Breast epithelium (tissue), 4 donors: ENCODE results near the gene SAXO2. TPM values are rescaled to one million over a fixed set of nuclear protein-coding genes. Genes with fewer than 3 reads are reported as not detected.
"Not testable (repeated sequence)": the region's sequence is repeated elsewhere in the genome, so short reads cannot be mapped to it uniquely, and the experiment has no call there.

Experiments used
- DNase-seq, 2 donors: peaks; one replicate each; pipeline ENCODE4 v3.0.0-alpha.2; 2019; ENCODE audit warnings: low spot score in 2 of 2
- H3K27ac ChIP-seq, 2 donors: fragments of 200-600 bp; sonication (generic) in 1 of 2; one replicate each; pipeline ENCODE4 v1.5.1; 2016 to 2019; ENCODE audit warnings: mild to moderate bottlenecking in 1 of 2
- H3K27me3 ChIP-seq, 2 donors: fragments of 200-600 bp; sonication (generic) in 1 of 2; one replicate each; pipeline versions ENCODE4 v1.5.1 to v1.6.0; 2017 to 2019; ENCODE audit warnings: control low read depth in 1 of 2, mild to moderate bottlenecking in 1 of 2
- H3K36me3 ChIP-seq: fragments of 200-600 bp; one replicate; pipeline ENCODE4 v1.5.1; 2019
- H3K4me1 ChIP-seq, 2 donors: fragments of 200-600 bp; sonication (generic); one replicate each; pipeline ENCODE4 v1.5.1; 2016 to 2019; ENCODE audit warnings: control low read depth in 1 of 2
- H3K4me3 ChIP-seq, 3 donors: fragments of 200-600 bp; sonication (generic); 1 replicate in 2 of 3; 2 replicates in 1 of 3; pipeline ENCODE4 v1.5.1; 2016 to 2019; ENCODE audit warnings: mild to moderate bottlenecking in 3 of 3, moderate library complexity in 2 of 3
- H3K9me3 ChIP-seq, 2 donors: fragments of 200-600 bp; sonication (generic) in 1 of 2; one replicate each; pipeline ENCODE4 v1.5.1; 2016 to 2019; ENCODE audit warnings: control low read depth in 1 of 2
- intact Hi-C: fragments of 100-400 bp; cut with DNase I; formaldehyde crosslinking; loops from one replicate; pipeline ENCODE4 v1.15.1; 2023; ENCODE audit warnings: low total_unique reads
- total RNA-seq, 3 donors: library from RNA; depleted of rRNA; stranded (reverse); fragments of >200 nt; gene quantifications; one replicate each; pipeline ENCODE4 v1.1.0, GENCODE V29; 2016

The SAXO2 gene
- total RNA-seq, 3 donors from 2014 or later: 1.1 to 2.8 (median 2.3) TPM

DNA sequence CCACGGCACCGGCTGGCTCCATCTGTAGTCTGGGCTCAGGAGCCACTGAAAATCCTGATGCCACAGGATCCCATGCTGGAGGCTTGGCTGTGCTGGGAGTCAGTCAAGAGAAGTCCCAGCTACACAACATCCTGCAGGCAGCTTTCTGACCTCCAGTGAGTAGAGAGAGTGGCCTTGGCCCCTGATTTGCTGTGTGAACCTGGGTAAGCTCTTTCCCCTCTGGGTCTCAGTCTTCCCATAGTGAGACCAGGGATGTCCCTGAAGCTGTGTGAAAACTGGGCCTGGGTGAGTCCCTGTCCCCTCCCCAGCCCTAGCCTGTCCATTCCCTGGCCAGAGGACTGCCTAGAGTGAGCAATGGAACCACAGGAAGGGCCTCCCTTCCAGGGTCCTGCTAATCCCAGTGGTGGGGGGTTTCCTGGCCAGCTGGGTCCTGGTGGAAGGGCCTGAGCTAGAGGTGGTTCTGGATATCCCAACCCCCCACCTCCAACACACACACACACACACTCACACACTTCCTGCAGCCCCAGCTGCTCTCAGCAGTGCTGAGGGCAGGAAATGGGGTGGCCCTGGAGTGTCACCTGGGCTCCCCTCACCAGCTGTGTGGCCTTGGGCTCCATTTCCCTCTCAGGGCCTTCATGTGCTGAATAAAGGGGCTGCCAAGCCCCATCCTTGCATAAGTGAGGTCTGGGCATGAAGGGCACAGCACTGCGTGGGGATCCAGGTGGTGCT lies 69.1 kb downstream of the SAXO2 start:
- intact Hi-C loops, H3K27ac ChIP-seq, H3K4me3 ChIP-seq, DNase-seq, H3K36me3 ChIP-seq, H3K27me3 ChIP-seq, H3K4me1 ChIP-seq, H3K9me3 ChIP-seq: not testable (repeated sequence)

- H3K4me1 ChIP-seq, DNase-seq, intact Hi-C loops, H3K4me3 ChIP-seq, H3K9me3 ChIP-seq, H3K27ac ChIP-seq, H3K36me3 ChIP-seq, H3K27me3 ChIP-seq: not testable (repeated sequence)
Measured at GRCh38 chr15:82332711-82333602, 70.3 kb downstream of the SAXO2 start.

- H3K9me3 ChIP-seq, intact Hi-C loops, DNase-seq: not testable (repeated sequence)
Measured at GRCh38 chr15:82333603-82334553, 71.3 kb downstream of the SAXO2 start.

More at GRCh38 chr15:82333603-82334553, 71.3 kb downstream of the SAXO2 start:
- H3K36me3 ChIP-seq, H3K27me3 ChIP-seq, H3K4me3 ChIP-seq, H3K27ac ChIP-seq, H3K4me1 ChIP-seq: not testable (repeated sequence)

Other genes starting within 250 kb of the SAXO2 start
- 1 to 10 TPM in 2 of 3 donors, under 1 TPM in 1; 0.98 to 2.3 (median 2.2) TPM for gene MEX3B, start 216.8 kb upstream of the SAXO2 start, total RNA-seq
- gene EFL1, start 84 bp upstream of the SAXO2 start, total RNA-seq: 10 to 100 TPM; 12.5 to 23.7 (median 22.9) TPM
- 1 to 10 TPM in 2 of 3 donors, under 1 TPM in 1; 0.48 to 2.6 (median 1.6) TPM for gene GOLGA6L10, start 86.7 kb downstream of the SAXO2 start, total RNA-seq
- gene GOLGA6L9, start 167.0 kb downstream of the SAXO2 start, total RNA-seq: 1 to 10 TPM; 2.1 to 7.5 (median 4.6) TPM